CD4-positive, alpha-beta T cell (primary cell): ENCODE measurements around the gene PTPRT. TPM values are rescaled to one million over a fixed set of nuclear protein-coding genes. Genes with fewer than 3 reads are reported as not detected.

Experiments used
- ATAC-seq: fragments of 200-7000 bp; cut with Tn5 transposase; one replicate; pipeline ENCODE4 v1.10.0; 2022; ENCODE audit warnings: mild to moderate bottlenecking; ENCODE audit not compliant: poor library complexity
- CTCF ChIA-PET: fragments of 350-600 bp; sonication (Branson Sonifier 250); formaldehyde crosslinking; loops from one replicate; lab custom pipeline; 2021; ENCODE audit warnings: antibody characterized with exemption, inconsistent platforms; lab: Charles Lee
- POLR2A ChIA-PET: fragments of 350-600 bp; sonication (Branson Sonifier 250); formaldehyde crosslinking; loops from one replicate; lab custom pipeline; 2021; ENCODE audit warnings: antibody characterized with exemption, inconsistent platforms; lab: Charles Lee
- DNase-seq, 14 experiments: peaks; one replicate each; pipeline ENCODE4 v3.0.0-alpha.2; 2013 to 2020; ENCODE audit warnings: mixed read lengths in 2 of 14
- H3K27ac ChIP-seq, 2 donors: one replicate each; pipeline versions ENCODE4 v1.5.1 to v1.7.0; 2013; ENCODE audit warnings: low read length in 2 of 2, low read depth in 1 of 2, mild to moderate bottlenecking in 1 of 2
- H3K27me3 ChIP-seq, 2 experiments: 1 replicate in 1 of 2; 2 replicates in 1 of 2; pipeline versions ENCODE4 v1.6.1 to v1.7.0; 2013; ENCODE audit warnings: low read length in 2 of 2, control low read depth in 1 of 2, mild to moderate bottlenecking in 1 of 2, moderate library complexity in 1 of 2; ENCODE audit not compliant: insufficient read depth in 2 of 2, control insufficient read depth in 1 of 2
- H3K36me3 ChIP-seq: one replicate; pipeline ENCODE4 v1.6.1; 2013; ENCODE audit warnings: low read length, control low read depth; ENCODE audit not compliant: insufficient read depth
- H3K4me1 ChIP-seq: one replicate; pipeline ENCODE4 v1.6.1; 2013; ENCODE audit warnings: low read length, control low read depth; ENCODE audit not compliant: insufficient read depth
- H3K4me3 ChIP-seq: one replicate; pipeline ENCODE4 v1.5.1; 2013; ENCODE audit warnings: mild to moderate bottlenecking, low read length, moderate library complexity
- H3K9me3 ChIP-seq, 2 experiments: 1 replicate in 1 of 2; 2 replicates in 1 of 2; pipeline versions ENCODE4 v1.6.1 to v1.7.0; 2013; ENCODE audit warnings: low read length in 2 of 2, mild to moderate bottlenecking in 2 of 2, control low read depth in 1 of 2, moderate library complexity in 1 of 2; ENCODE audit not compliant: control insufficient read depth in 1 of 2, insufficient read depth in 1 of 2
- H3K27ac Mint-ChIP-seq: one replicate; pipeline ENCODE4 v1.8.0; 2020; ENCODE audit warnings: mixed read lengths
- H3K27me3 Mint-ChIP-seq: one replicate; pipeline ENCODE4 v1.8.0; 2021; ENCODE audit warnings: mixed read lengths
- H3K36me3 Mint-ChIP-seq: one replicate; pipeline ENCODE4 v1.8.0; 2021; ENCODE audit warnings: low read depth, mixed read lengths
- H3K4me1 Mint-ChIP-seq: one replicate; pipeline ENCODE4 v1.8.0; 2021; ENCODE audit warnings: low read depth, mixed read lengths
- H3K4me3 Mint-ChIP-seq: one replicate; pipeline ENCODE4 v1.8.0; 2020; ENCODE audit warnings: mild to moderate bottlenecking, mixed read lengths
- H3K9me3 Mint-ChIP-seq: one replicate; pipeline ENCODE4 v1.8.0; 2020; ENCODE audit warnings: mixed read lengths
- intact Hi-C, 2 experiments: fragments of 100-400 bp; cut with DNase I in 1 of 2; cut with micrococcal nuclease in 1 of 2; formaldehyde crosslinking; loops; one replicate each; pipeline versions ENCODE4 v1.15.1 to v1.9.0; 2023 to 2025; cut with DNase I, micrococcal nuclease
- total RNA-seq, 174 experiments: library from RNA in 2 of 174; stranded (reverse) in 2 of 174; gene quantifications; one replicate each; pipeline ENCODE4 v1.2.3 and lab custom pipeline; 2021 to 2026
- TF ChIP-seq, protein P1 (sequence below): fragments of 200-600 bp; IDR thresholded peaks from one replicate; pipeline ENCODE4 v1.8.0; 2022; ENCODE audit warnings: antibody characterized with exemption, mild to moderate bottlenecking

Gene PTPRT
- total RNA-seq, 2 experiments from 2014 or later: not detected

DNA sequence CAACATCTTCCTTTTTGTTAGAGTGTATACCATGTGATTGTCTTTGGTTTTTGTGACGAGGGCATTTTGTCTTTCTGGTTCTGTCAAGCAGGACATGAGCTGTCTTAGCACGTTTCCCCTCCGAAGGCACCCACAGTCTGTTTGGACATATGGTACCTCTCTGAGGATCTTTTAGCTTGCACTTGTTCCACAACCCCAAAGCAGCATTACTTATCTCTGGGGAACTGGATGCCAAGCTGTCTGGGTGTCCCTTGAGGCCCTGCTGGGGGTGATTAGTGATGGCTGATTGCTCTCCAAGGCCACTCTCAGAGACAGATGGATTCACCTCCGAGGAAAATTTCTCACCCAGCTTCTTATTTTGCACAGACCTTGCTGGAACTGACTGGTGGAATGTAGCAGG, 1126.6 kb downstream of the PTPRT start:
- no peaks in the 10 kb centered on the region for H3K36me3 Mint-ChIP-seq
- intact Hi-C loops: no loop called here
- ATAC-seq: no peak
- H3K27me3 ChIP-seq: no peaks in the 10 kb centered on the region
- no peak overlapping the region for H3K27ac Mint-ChIP-seq
- no peaks in the 10 kb centered on the region for H3K9me3 Mint-ChIP-seq
- DNase-seq: no peak
- H3K27ac ChIP-seq: no peak overlapping the region
- POLR2A ChIA-PET: no interaction called here
- H3K9me3 ChIP-seq: no peaks in the 10 kb centered on the region
- H3K27me3 Mint-ChIP-seq: peaks cover 8% of the 10 kb centered on the region
- H3K4me3 ChIP-seq: no peak overlapping the region
- CTCF ChIA-PET: no interaction called here
- no peak overlapping the region for H3K4me3 Mint-ChIP-seq
- no peaks in the 10 kb centered on the region for H3K4me1 ChIP-seq
- TF ChIP-seq, protein P1, sequence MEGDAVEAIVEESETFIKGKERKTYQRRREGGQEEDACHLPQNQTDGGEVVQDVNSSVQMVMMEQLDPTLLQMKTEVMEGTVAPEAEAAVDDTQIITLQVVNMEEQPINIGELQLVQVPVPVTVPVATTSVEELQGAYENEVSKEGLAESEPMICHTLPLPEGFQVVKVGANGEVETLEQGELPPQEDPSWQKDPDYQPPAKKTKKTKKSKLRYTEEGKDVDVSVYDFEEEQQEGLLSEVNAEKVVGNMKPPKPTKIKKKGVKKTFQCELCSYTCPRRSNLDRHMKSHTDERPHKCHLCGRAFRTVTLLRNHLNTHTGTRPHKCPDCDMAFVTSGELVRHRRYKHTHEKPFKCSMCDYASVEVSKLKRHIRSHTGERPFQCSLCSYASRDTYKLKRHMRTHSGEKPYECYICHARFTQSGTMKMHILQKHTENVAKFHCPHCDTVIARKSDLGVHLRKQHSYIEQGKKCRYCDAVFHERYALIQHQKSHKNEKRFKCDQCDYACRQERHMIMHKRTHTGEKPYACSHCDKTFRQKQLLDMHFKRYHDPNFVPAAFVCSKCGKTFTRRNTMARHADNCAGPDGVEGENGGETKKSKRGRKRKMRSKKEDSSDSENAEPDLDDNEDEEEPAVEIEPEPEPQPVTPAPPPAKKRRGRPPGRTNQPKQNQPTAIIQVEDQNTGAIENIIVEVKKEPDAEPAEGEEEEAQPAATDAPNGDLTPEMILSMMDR: no peak
- H3K4me1 Mint-ChIP-seq: no peaks in the 10 kb centered on the region
- no peaks in the 10 kb centered on the region for H3K36me3 ChIP-seq

DNA sequence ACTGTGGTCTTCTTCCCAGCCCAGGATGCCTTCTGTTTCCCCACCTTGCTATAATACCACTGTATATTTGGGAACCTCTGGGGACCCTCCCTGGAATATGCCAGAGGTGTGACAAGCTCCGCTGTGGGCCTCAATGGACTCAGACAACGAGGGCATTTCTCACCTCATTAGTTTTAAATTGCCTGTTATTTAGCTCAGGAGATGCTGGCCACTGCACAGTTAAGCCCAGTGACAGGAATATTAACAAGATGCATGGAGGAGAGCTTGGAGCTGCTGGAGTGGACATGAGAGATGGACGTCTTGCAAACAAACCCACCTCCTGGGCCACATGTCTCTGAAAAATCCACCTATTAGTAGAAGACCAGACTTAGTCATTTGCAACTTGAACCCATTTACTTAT, 1136.4 kb downstream of the PTPRT start:
- Mint-ChIP-seq H3K9me3 (no peaks in the 10 kb centered on the region), H3K4me1 (no peaks in the 10 kb centered on the region), H3K36me3 (no peaks in the 10 kb centered on the region), H3K4me3 (no peak overlapping the region), H3K27ac (no peak overlapping the region), H3K27me3 (no peaks in the 10 kb centered on the region)
- ChIA-PET CTCF (no interaction called here), POLR2A (no interaction called here)
- H3K9me3 ChIP-seq: no peaks in the 10 kb centered on the region
- H3K27me3 ChIP-seq: no peaks in the 10 kb centered on the region
- H3K36me3 ChIP-seq: no peaks in the 10 kb centered on the region
- ATAC-seq (no peak), DNase-seq (no peak)
- H3K4me3 ChIP-seq: no peak overlapping the region
- intact Hi-C loops: no loop called here
- TF ChIP-seq, protein P1: no peak
- no peak overlapping the region for H3K27ac ChIP-seq
- H3K4me1 ChIP-seq: no peaks in the 10 kb centered on the region

DNA sequence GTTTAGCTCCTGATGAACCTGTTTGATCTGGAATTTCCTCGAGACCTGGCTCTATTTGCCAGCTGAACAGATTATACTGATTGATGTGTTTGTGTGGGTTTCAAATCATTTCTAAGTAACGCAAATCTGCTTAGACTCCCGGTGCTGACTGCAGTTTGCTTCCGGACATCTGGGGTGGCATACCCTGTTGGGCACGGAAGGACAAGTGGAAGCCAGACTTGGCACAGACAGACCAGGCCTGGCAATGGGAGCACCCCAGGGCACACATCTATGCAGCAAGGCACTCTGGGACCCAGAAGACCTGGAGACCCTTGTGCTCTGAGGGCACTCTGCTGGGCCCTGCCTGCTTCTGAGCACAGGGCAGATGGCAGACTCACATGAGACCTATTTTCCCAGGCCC, 1137.8 kb downstream of the PTPRT start:
- intact Hi-C loops: no loop called here
- Histone ChIP-seq H3K4me3 (no peak overlapping the region), H3K9me3 (no peaks in the 10 kb centered on the region), H3K27ac (no peak overlapping the region), H3K4me1 (no peaks in the 10 kb centered on the region), H3K27me3 (no peaks in the 10 kb centered on the region), H3K36me3 (no peaks in the 10 kb centered on the region)
- TF ChIP-seq, protein P1: no peak
- Mint-ChIP-seq H3K4me1 (no peaks in the 10 kb centered on the region), H3K36me3 (no peaks in the 10 kb centered on the region), H3K27me3 (no peaks in the 10 kb centered on the region), H3K4me3 (no peak overlapping the region), H3K27ac (no peak overlapping the region), H3K9me3 (no peaks in the 10 kb centered on the region)
- ATAC-seq (no peak), DNase-seq (no peak)
- ChIA-PET POLR2A (no interaction called here), CTCF (no interaction called here)
